ENCODE data around the gene GPC1. TPM values are rescaled to one million over a fixed set of nuclear protein-coding genes. Genes with fewer than 3 reads are reported as not detected.

Gene GPC1
- polyA plus RNA-seq, 1 of the 3 experiments (the other 2 are of a cell fraction): 65.5 TPM

- peak; percentile 83 for TF ChIP-seq JUND (IDR thresholded peaks at IDR 0.05)
- no peak for TF ChIP-seq RFX5 (IDR thresholded peaks at IDR 0.05; ENCODE audit: low read length)
- TF ChIP-seq RCOR1 (IDR thresholded peaks at IDR 0.05; ENCODE audit: low read length): no peak
- TF ChIP-seq FOXJ3 (CRISPR knock-in tag; IDR thresholded peaks at IDR 0.05): no peak
- no peak for TF ChIP-seq GATA2 (CRISPR knock-in tag; IDR thresholded peaks at IDR 0.05)
- TF ChIP-seq TCF12 (IDR thresholded peaks at IDR 0.05): peak; percentile 64; the same call in 1 of the 2 replicates
- TF ChIP-seq NRF1 (IDR thresholded peaks at IDR 0.05; ENCODE audit: low read depth, low read length): no peak
- no peak for TF ChIP-seq TAF1 (IDR thresholded peaks at IDR 0.05; ENCODE audit: borderline replicate concordance, low read depth, low read length)
- TF ChIP-seq YY1 (IDR thresholded peaks at IDR 0.05; ENCODE audit: low read depth): no peak
- no peak for TF ChIP-seq IRF3 (IDR thresholded peaks at IDR 0.05; ENCODE audit: low read depth, low read length)
- no peak for TF ChIP-seq REST (IDR thresholded peaks at IDR 0.05; ENCODE audit: low read depth, low read length)
- peak; percentile 45; the same call in 1 of the 2 replicates for TF ChIP-seq POLR2AphosphoS5 (IDR thresholded peaks at IDR 0.05; ENCODE audit: low read depth, low read length)
- TF ChIP-seq MAX (IDR thresholded peaks at IDR 0.05; ENCODE audit: low read depth): peak; percentile 79
- TF ChIP-seq EP300 (IDR thresholded peaks at IDR 0.05; ENCODE audit: borderline replicate concordance in 1 of 2, low read depth in 1 of 2, low read length in 1 of 2): peak in 1 of 2 experiments; percentile 56; a peak in 1 of 4 replicates
- TF ChIP-seq NFIC (IDR thresholded peaks at IDR 0.05; ENCODE audit: borderline replicate concordance): peak; percentile 56
- no peak for TF ChIP-seq PBX3 (IDR thresholded peaks at IDR 0.05)
- TF ChIP-seq RXRA (IDR thresholded peaks at IDR 0.05; ENCODE audit: borderline replicate concordance, low read depth): no peak; the same call in 1 of the 2 replicates
Measured at GRCh38 chr2:240433973-240434727, 1.3 kb upstream of the GPC1 start (continued).

All from SK-N-SH (cell line).